ENCODE measurements around the gene FZD4. TPM values are rescaled to one million over a fixed set of nuclear protein-coding genes. Genes with fewer than 3 reads are reported as not detected.

Gene FZD4
- total and polyA plus RNA-seq, 4 donors, result 6.6 to 24.5 (median 12.9) TPM

- no CpG with 5 or more reads among the region's 3 CpGs for WGBS (ENCODE audit: insufficient coverage)
- Histone ChIP-seq H3K36me3 (ENCODE audit: control insufficient read depth, insufficient read depth, low read length) (no peaks in the 10 kb centered on the region), H3K27ac (ENCODE audit: low read depth, low read length) (no peak overlapping the region), H3K4me1 (ENCODE audit: control insufficient read depth, insufficient read depth, low read length) (no peaks in the 10 kb centered on the region), H3K9me3 (ENCODE audit: control insufficient read depth, insufficient read depth, low read length) (no peaks in the 10 kb centered on the region), H3K27me3 (ENCODE audit: control insufficient read depth, insufficient read depth, low read length) (no peaks in the 10 kb centered on the region), H3K4me3 (ENCODE audit: low read depth, low read length) (no peak overlapping the region)
- DNase-seq (ENCODE audit: low read depth in 4 of 6, low spot score in 6 of 6), result peak in 1 of 6 donors; percentile 52
Measured at GRCh38 chr11:86990515-86990914, 35.3 kb upstream of the FZD4 start.

- no peak overlapping the region for H3K4me3 ChIP-seq (ENCODE audit: low read depth, low read length)
- H3K36me3 ChIP-seq (ENCODE audit: control insufficient read depth, insufficient read depth, low read length), result no peaks in the 10 kb centered on the region
- no CpG with 5 or more reads among the region's 1 CpG for WGBS (ENCODE audit: insufficient coverage)
- H3K27ac ChIP-seq (ENCODE audit: low read depth, low read length), result no peak overlapping the region
- peak in 2 of 6 donors; percentile 21 to 90 for DNase-seq (ENCODE audit: low read depth in 4 of 6, low spot score in 6 of 6)
- H3K27me3 ChIP-seq (ENCODE audit: control insufficient read depth, insufficient read depth, low read length), result no peaks in the 10 kb centered on the region
- no peaks in the 10 kb centered on the region for H3K9me3 ChIP-seq (ENCODE audit: control insufficient read depth, insufficient read depth, low read length)
- H3K4me1 ChIP-seq (ENCODE audit: control insufficient read depth, insufficient read depth, low read length), result no peaks in the 10 kb centered on the region
Measured at GRCh38 chr11:86990031-86990430, 34.8 kb upstream of the FZD4 start.

- H3K27me3 ChIP-seq (ENCODE audit: control insufficient read depth, insufficient read depth, low read length), result no peaks in the 10 kb centered on the region
- no peaks in the 10 kb centered on the region for H3K9me3 ChIP-seq (ENCODE audit: control insufficient read depth, insufficient read depth, low read length)
- no peaks in the 10 kb centered on the region for H3K4me1 ChIP-seq (ENCODE audit: control insufficient read depth, insufficient read depth, low read length)
- no peaks in the 10 kb centered on the region for H3K36me3 ChIP-seq (ENCODE audit: control insufficient read depth, insufficient read depth, low read length)
- H3K4me3 ChIP-seq (ENCODE audit: low read depth, low read length), result no peak overlapping the region
- no CpG with 5 or more reads among the region's 4 CpGs for WGBS (ENCODE audit: insufficient coverage)
- H3K27ac ChIP-seq (ENCODE audit: low read depth, low read length), result no peak overlapping the region
- no peak for DNase-seq (ENCODE audit: low read depth in 4 of 6, low spot score in 6 of 6)
Measured at GRCh38 chr11:86988351-86988881, 33.2 kb upstream of the FZD4 start.

GRCh38 chr11:86987679-86988078 is 32.5 kb upstream of the FZD4 start:
- H3K9me3 ChIP-seq (ENCODE audit: control insufficient read depth, insufficient read depth, low read length), result no peaks in the 10 kb centered on the region
- H3K27me3 ChIP-seq (ENCODE audit: control insufficient read depth, insufficient read depth, low read length), result no peaks in the 10 kb centered on the region
- no peak overlapping the region for H3K4me3 ChIP-seq (ENCODE audit: low read depth, low read length)
- H3K27ac ChIP-seq (ENCODE audit: low read depth, low read length), result no peak overlapping the region
- no peak for DNase-seq (ENCODE audit: low read depth in 4 of 6, low spot score in 6 of 6)
- no CpG with 5 or more reads among the region's 1 CpG for WGBS (ENCODE audit: insufficient coverage)
- H3K4me1 ChIP-seq (ENCODE audit: control insufficient read depth, insufficient read depth, low read length), result no peaks in the 10 kb centered on the region
- no peaks in the 10 kb centered on the region for H3K36me3 ChIP-seq (ENCODE audit: control insufficient read depth, insufficient read depth, low read length)

GRCh38 chr11:86984701-86985100 is 29.5 kb upstream of the FZD4 start:
- Histone ChIP-seq H3K36me3 (ENCODE audit: control insufficient read depth, insufficient read depth, low read length) (no peaks in the 10 kb centered on the region), H3K9me3 (ENCODE audit: control insufficient read depth, insufficient read depth, low read length) (no peaks in the 10 kb centered on the region), H3K27me3 (ENCODE audit: control insufficient read depth, insufficient read depth, low read length) (no peaks in the 10 kb centered on the region), H3K27ac (ENCODE audit: low read depth, low read length) (no peak overlapping the region), H3K4me1 (ENCODE audit: control insufficient read depth, insufficient read depth, low read length) (no peaks in the 10 kb centered on the region), H3K4me3 (ENCODE audit: low read depth, low read length) (no peak overlapping the region)
- no peak for DNase-seq (ENCODE audit: low read depth in 4 of 6, low spot score in 6 of 6)
- WGBS (ENCODE audit: insufficient coverage), result 91% methylated on average over 4 of the region's 4 CpGs

GRCh38 chr11:86983021-86983488 is 27.9 kb upstream of the FZD4 start:
- no peaks in the 10 kb centered on the region for H3K4me1 ChIP-seq (ENCODE audit: control insufficient read depth, insufficient read depth, low read length)
- no peak overlapping the region for H3K27ac ChIP-seq (ENCODE audit: low read depth, low read length)
- H3K36me3 ChIP-seq (ENCODE audit: control insufficient read depth, insufficient read depth, low read length), result no peaks in the 10 kb centered on the region
- WGBS (ENCODE audit: insufficient coverage), result 83% methylated on average over 3 of the region's 4 CpGs
- no peak overlapping the region for H3K4me3 ChIP-seq (ENCODE audit: low read depth, low read length)
- no peaks in the 10 kb centered on the region for H3K9me3 ChIP-seq (ENCODE audit: control insufficient read depth, insufficient read depth, low read length)
- no peak for DNase-seq (ENCODE audit: low read depth in 4 of 6, low spot score in 6 of 6)
- H3K27me3 ChIP-seq (ENCODE audit: control insufficient read depth, insufficient read depth, low read length), result no peaks in the 10 kb centered on the region

GRCh38 chr11:86981777-86982540 is 26.8 kb upstream of the FZD4 start:
- no peak overlapping the region for H3K27ac ChIP-seq (ENCODE audit: low read depth, low read length)

GRCh38 chr11:86980086-86980796 is 25.0 kb upstream of the FZD4 start:
- Histone ChIP-seq H3K27ac (ENCODE audit: low read depth, low read length) (no peak overlapping the region), H3K36me3 (ENCODE audit: control insufficient read depth, insufficient read depth, low read length) (no peaks in the 10 kb centered on the region), H3K4me3 (ENCODE audit: low read depth, low read length) (no peak overlapping the region), H3K9me3 (ENCODE audit: control insufficient read depth, insufficient read depth, low read length) (no peaks in the 10 kb centered on the region), H3K4me1 (ENCODE audit: control insufficient read depth, insufficient read depth, low read length) (no peaks in the 10 kb centered on the region), H3K27me3 (ENCODE audit: control insufficient read depth, insufficient read depth, low read length) (no peaks in the 10 kb centered on the region)
- DNase-seq (ENCODE audit: low read depth in 4 of 6, low spot score in 6 of 6), result no peak
- WGBS (ENCODE audit: insufficient coverage), result 98% methylated on average over 4 of the region's 7 CpGs

More at GRCh38 chr11:86981777-86982540, 26.8 kb upstream of the FZD4 start:
- H3K36me3 ChIP-seq (ENCODE audit: control insufficient read depth, insufficient read depth, low read length), result no peaks in the 10 kb centered on the region
- no peaks in the 10 kb centered on the region for H3K27me3 ChIP-seq (ENCODE audit: control insufficient read depth, insufficient read depth, low read length)
- 83% methylated on average over 1 of the region's 7 CpGs for WGBS (ENCODE audit: insufficient coverage)
- H3K4me3 ChIP-seq (ENCODE audit: low read depth, low read length), result no peak overlapping the region
- DNase-seq (ENCODE audit: low read depth in 4 of 6, low spot score in 6 of 6), result no peak
- H3K4me1 ChIP-seq (ENCODE audit: control insufficient read depth, insufficient read depth, low read length), result no peaks in the 10 kb centered on the region
- H3K9me3 ChIP-seq (ENCODE audit: control insufficient read depth, insufficient read depth, low read length), result no peaks in the 10 kb centered on the region

- no CpG with 5 or more reads among the region's 3 CpGs for WGBS (ENCODE audit: insufficient coverage)
- Histone ChIP-seq H3K27ac (ENCODE audit: low read depth, low read length) (no peak overlapping the region), H3K36me3 (ENCODE audit: control insufficient read depth, insufficient read depth, low read length) (no peaks in the 10 kb centered on the region), H3K4me3 (ENCODE audit: low read depth, low read length) (no peak overlapping the region), H3K9me3 (ENCODE audit: control insufficient read depth, insufficient read depth, low read length) (no peaks in the 10 kb centered on the region), H3K4me1 (ENCODE audit: control insufficient read depth, insufficient read depth, low read length) (no peaks in the 10 kb centered on the region), H3K27me3 (ENCODE audit: control insufficient read depth, insufficient read depth, low read length) (no peaks in the 10 kb centered on the region)
- peak in 2 of 6 donors; percentile 60 for DNase-seq (ENCODE audit: low read depth in 4 of 6, low spot score in 6 of 6)
Measured at GRCh38 chr11:86978756-86979608, 23.8 kb upstream of the FZD4 start.
